MM.1S (cell line): Measurements from ENCODE around the gene STX10.

Source experiments
- DNase-seq: peaks from one replicate; pipeline ENCODE4 v3.0.0-alpha.2; 2015
- H2AFZ ChIP-seq: fragments of 300-600 bp; sonication (generic); 2 replicates; pipeline ENCODE4 v1.6.0; 2016; ENCODE audit warnings: antibody characterized with exemption, low read length
- H3F3A ChIP-seq: fragments of 300-600 bp; sonication (generic); 2 replicates; pipeline ENCODE4 v1.6.1; 2016; ENCODE audit warnings: mild to moderate bottlenecking, antibody characterized with exemption, low read length, moderate library complexity, mixed read lengths; ENCODE audit not compliant: insufficient read depth
- H3K27ac ChIP-seq: fragments of 300-600 bp; sonication (generic); 2 replicates; pipeline ENCODE4 v1.5.1; 2016; ENCODE audit warnings: mild to moderate bottlenecking, low read length
- H3K27me3 ChIP-seq: fragments of 300-600 bp; sonication (generic); replicated peaks from 2 replicates; pipeline ENCODE4 v1.6.0; 2016; ENCODE audit warnings: low read length; ENCODE audit not compliant: insufficient read depth
- H3K36me3 ChIP-seq: fragments of 300-600 bp; sonication (generic); replicated peaks from 2 replicates; pipeline ENCODE4 v1.6.1; 2016; ENCODE audit warnings: mild to moderate bottlenecking, low read length, mixed read lengths; ENCODE audit not compliant: insufficient read depth
- H3K4me1 ChIP-seq: fragments of 300-600 bp; sonication (generic); 2 replicates; pipeline ENCODE4 v1.6.1; 2016; ENCODE audit warnings: low read length, mixed read lengths
- H3K4me2 ChIP-seq: fragments of 300-600 bp; sonication (generic); 2 replicates; pipeline ENCODE4 v1.6.0; 2016; ENCODE audit warnings: low read depth, low read length
- H3K4me3 ChIP-seq: fragments of 300-600 bp; sonication (generic); 2 replicates; pipeline ENCODE4 v1.5.1; 2016; ENCODE audit warnings: low read length, mixed read lengths
- H3K79me2 ChIP-seq: fragments of 300-600 bp; sonication (generic); 2 replicates; pipeline ENCODE4 v1.6.1; 2016; ENCODE audit warnings: mixed run types, low read length, mixed read lengths
- H3K9ac ChIP-seq: fragments of 300-600 bp; sonication (generic); 2 replicates; pipeline ENCODE4 v1.6.1; 2016; ENCODE audit warnings: low read length, mixed read lengths
- H3K9me2 ChIP-seq: fragments of 300-600 bp; sonication (generic); replicated peaks from 2 replicates; pipeline ENCODE4 v1.6.1; 2016; ENCODE audit warnings: mild to moderate bottlenecking, low read length, mixed read lengths; ENCODE audit not compliant: insufficient read depth
- H3K9me3 ChIP-seq: fragments of 300-600 bp; sonication (generic); replicated peaks from 2 replicates; pipeline ENCODE4 v1.6.1; 2016; ENCODE audit warnings: mild to moderate bottlenecking, low read length, mixed read lengths; ENCODE audit not compliant: insufficient read depth
- H4K20me1 ChIP-seq: fragments of 300-600 bp; sonication (generic); 2 replicates; pipeline ENCODE4 v1.6.1; 2016; ENCODE audit warnings: mild to moderate bottlenecking, low read length, moderate library complexity, mixed read lengths; ENCODE audit not compliant: insufficient read depth
- CTCF ChIP-seq: fragments of 300-600 bp; sonication (generic); IDR thresholded peaks from 2 replicates; pipeline ENCODE4 v1.5.1; 2016; ENCODE audit warnings: antibody characterized with exemption, low read length, mixed read lengths
- EZH2 ChIP-seq: fragments of 300-600 bp; sonication (generic); optimal IDR thresholded peaks from 2 replicates; pipeline ENCODE3; 2017; ENCODE audit warnings: low read depth, mild to moderate bottlenecking, antibody characterized with exemption, low read length, mixed read lengths
- EZH2phosphoT487 ChIP-seq: fragments of 300-600 bp; sonication (generic); IDR thresholded peaks from 2 replicates; pipeline ENCODE4 v1.6.1; 2018; ENCODE audit warnings: antibody characterized with exemption, low read length

The STX10 gene

GRCh38 chr19:13134626-13135025 is 15.5 kb downstream of the STX10 start:
- DNase-seq: no peak
- Histone ChIP-seq H3F3A (no peaks in the 10 kb centered on the region), H3K27me3 (no peaks in the 10 kb centered on the region), H3K9ac (no peak overlapping the region), H3K4me2 (no peak overlapping the region), H3K4me3 (no peak overlapping the region), H3K36me3 (0 out of 2 replicates have a peak, but pooled peaks cover 7% of the 10 kb centered on the region), H4K20me1 (no peaks in the 10 kb centered on the region), H3K27ac (no peak overlapping the region), H3K9me3 (no peaks in the 10 kb centered on the region), H3K4me1 (no peaks in the 10 kb centered on the region), H2AFZ (no peak overlapping the region), H3K79me2 (peaks cover 37% of the 10 kb centered on the region), H3K9me2 (no peaks in the 10 kb centered on the region)
- TF ChIP-seq CTCF (no peak), EZH2phosphoT487 (no peak), EZH2 (no peak)

DNA sequence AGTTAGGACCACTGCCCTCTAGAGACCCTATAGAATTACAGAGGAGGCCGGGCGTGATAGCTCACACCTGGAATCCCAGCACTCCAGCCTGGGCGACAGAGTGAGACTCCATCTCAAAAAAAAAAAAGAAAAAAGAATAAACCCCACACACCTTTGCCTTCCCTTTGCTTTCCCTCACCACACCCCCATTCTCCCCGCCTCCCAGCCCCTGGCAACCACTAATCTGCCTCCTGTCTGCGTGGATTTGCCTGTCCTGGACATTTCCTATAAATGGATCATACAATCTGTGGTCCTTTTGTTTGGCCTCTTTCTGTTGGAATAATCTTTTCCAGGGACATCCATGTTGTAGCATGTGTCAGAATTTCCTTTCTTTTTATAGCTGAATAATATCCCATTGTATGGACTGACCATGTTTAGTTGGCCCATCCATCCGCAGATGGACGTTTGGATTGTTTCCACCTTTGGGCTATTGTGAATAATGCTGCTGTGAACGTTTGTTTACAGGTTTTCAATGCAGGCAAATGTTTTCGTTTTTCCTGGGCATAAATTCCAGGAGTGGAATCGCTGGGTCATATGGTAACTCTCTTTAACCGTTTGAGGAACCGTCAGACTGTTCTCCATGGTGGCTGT is 16.8 kb downstream of the STX10 start:
- Histone ChIP-seq H3K79me2 (peaks cover 49% of the 10 kb centered on the region), H3K9ac (no peak overlapping the region), H3K27ac (no peak overlapping the region), H3K27me3 (no peaks in the 10 kb centered on the region), H3F3A (no peaks in the 10 kb centered on the region), H3K4me1 (no peaks in the 10 kb centered on the region), H3K36me3 (0 out of 2 replicates have a peak, but pooled peaks cover 7% of the 10 kb centered on the region), H3K9me3 (no peaks in the 10 kb centered on the region), H3K9me2 (no peaks in the 10 kb centered on the region), H2AFZ (no peak overlapping the region), H3K4me2 (no peak overlapping the region), H4K20me1 (no peaks in the 10 kb centered on the region), H3K4me3 (no peak overlapping the region)
- DNase-seq: no peak
- TF ChIP-seq EZH2phosphoT487 (no peak), EZH2 (no peak), CTCF (no peak)

GRCh38 chr19:13132471-13133180 is 17.5 kb downstream of the STX10 start:
- H3F3A ChIP-seq: no peaks in the 10 kb centered on the region
- H2AFZ ChIP-seq: no peak overlapping the region
- no peak overlapping the region for H3K4me2 ChIP-seq
- no peaks in the 10 kb centered on the region for H4K20me1 ChIP-seq
- no peaks in the 10 kb centered on the region for H3K27me3 ChIP-seq
- H3K9ac ChIP-seq: no peak overlapping the region
- no peaks in the 10 kb centered on the region for H3K9me3 ChIP-seq
- peaks cover 57% of the 10 kb centered on the region for H3K79me2 ChIP-seq
- H3K4me3 ChIP-seq: no peak overlapping the region
- no peak overlapping the region for H3K27ac ChIP-seq
- TF ChIP-seq EZH2phosphoT487 (no peak), EZH2 (no peak), CTCF (no peak)
- no peaks in the 10 kb centered on the region for H3K9me2 ChIP-seq
- H3K4me1 ChIP-seq: no peaks in the 10 kb centered on the region
- no peak for DNase-seq
- 0 out of 2 replicates have a peak, but pooled peaks cover 7% of the 10 kb centered on the region for H3K36me3 ChIP-seq
